ENCODE results near the gene GOLGA6L9. TPM values are rescaled to one million over a fixed set of nuclear protein-coding genes. Genes with fewer than 3 reads are reported as not detected.
"Not testable (repeated sequence)": the region's sequence is repeated elsewhere in the genome, so short reads cannot be mapped to it uniquely, and the experiment has no call there.

GOLGA6L9 gene
- total RNA-seq (2022) (4.1 and 5.3 TPM in 2 replicates), Bru-seq, nascent RNA (percentile 72 among the genes with signal in this experiment), BruChase-seq, experiment 1, labeled RNA remaining after a 6-hour chase (percentile 85 among the genes with signal in this experiment), BruChase-seq, experiment 2, labeled RNA remaining after a 2-hour chase (percentile 78 among the genes with signal in this experiment)
- long read RNA-seq, full-length matches to known transcripts, result 1 of 4 reads
- long read RNA-seq, partial matches to known transcripts, result 2 of 4 reads
- long read RNA-seq, other reads (novel, unspliced or antisense), result 1 of 4 reads

DNA sequence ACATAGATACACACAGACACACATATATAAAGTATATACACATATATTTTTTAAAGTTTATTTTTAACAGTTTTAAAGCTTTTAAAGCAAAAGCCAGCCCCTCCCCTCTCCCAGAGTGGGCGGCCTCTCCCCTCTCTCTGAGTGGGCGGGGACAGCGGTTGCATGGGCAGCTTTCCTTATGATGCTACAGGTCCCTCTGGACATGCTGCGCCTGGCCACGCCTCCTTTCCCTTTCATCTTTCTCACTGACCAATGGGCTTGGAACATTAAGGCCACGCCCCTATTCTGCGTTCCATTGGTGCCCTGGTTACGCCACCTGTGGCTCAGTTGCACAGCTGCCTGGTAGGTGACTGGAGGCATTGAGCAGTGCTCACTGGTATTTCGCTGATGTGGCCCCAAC lies at the start of gene GOLGA6L9:
Gene GOLGA6L9, plus strand, starts transcription at position 124 of the 400 bp plus-strand sequence. Its CDS starts 264 bp downstream, at position 388.
- POLR2A ChIA-PET; H3K27ac Mint-ChIP-seq (ENCODE audit: low read depth, unreplicated experiment); H3K9me3 Mint-ChIP-seq (ENCODE audit: unreplicated experiment): not testable (repeated sequence)

GRCh38 chr15:82381330-82381955 lies 48.2 kb upstream of the GOLGA6L9 start:
- DNase-seq (ENCODE audit: unreplicated experiment); H3K4me1 Mint-ChIP-seq (ENCODE audit: insufficient read depth, unreplicated experiment); BruUV-seq (replicated peaks); H3K4me3 Mint-ChIP-seq (ENCODE audit: unreplicated experiment); POLR2A ChIA-PET; intact Hi-C loops (cut with micrococcal nuclease); H3K9me3 Mint-ChIP-seq (ENCODE audit: unreplicated experiment); H3K36me3 Mint-ChIP-seq (ENCODE audit: insufficient read depth, unreplicated experiment); H3K27ac Mint-ChIP-seq (ENCODE audit: low read depth, unreplicated experiment); H3K27me3 Mint-ChIP-seq (ENCODE audit: insufficient read depth, unreplicated experiment); CTCF ChIA-PET: not testable (repeated sequence)

More for the DNA sequence above, at the start of gene GOLGA6L9:
- H3K4me3 Mint-ChIP-seq (ENCODE audit: unreplicated experiment); H3K4me1 Mint-ChIP-seq (ENCODE audit: insufficient read depth, unreplicated experiment); BruUV-seq (replicated peaks); DNase-seq (ENCODE audit: unreplicated experiment); H3K36me3 Mint-ChIP-seq (ENCODE audit: insufficient read depth, unreplicated experiment); intact Hi-C loops (cut with micrococcal nuclease); H3K27me3 Mint-ChIP-seq (ENCODE audit: insufficient read depth, unreplicated experiment); CTCF ChIA-PET: not testable (repeated sequence)

DNA sequence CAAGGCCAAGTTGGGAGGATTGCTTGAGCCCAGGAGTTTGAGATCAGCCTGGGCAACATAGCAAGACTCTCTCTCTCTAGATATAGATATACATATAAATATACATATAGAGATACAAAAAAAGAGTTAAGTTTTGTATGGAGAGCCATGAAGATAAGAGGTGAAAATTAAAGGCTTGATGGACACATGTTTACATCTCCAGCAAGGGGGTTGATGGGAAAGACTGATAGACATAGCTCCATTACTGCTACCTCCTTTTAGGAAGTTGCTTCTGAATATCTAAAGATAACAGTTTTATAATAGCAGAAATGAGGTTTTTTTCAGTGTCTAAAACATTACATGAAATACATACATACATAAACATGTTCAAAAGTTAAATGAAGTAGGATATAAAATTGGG lies 42.4 kb upstream of the GOLGA6L9 start:
- POLR2A ChIA-PET; intact Hi-C loops (cut with micrococcal nuclease): not testable (repeated sequence)

DNA sequence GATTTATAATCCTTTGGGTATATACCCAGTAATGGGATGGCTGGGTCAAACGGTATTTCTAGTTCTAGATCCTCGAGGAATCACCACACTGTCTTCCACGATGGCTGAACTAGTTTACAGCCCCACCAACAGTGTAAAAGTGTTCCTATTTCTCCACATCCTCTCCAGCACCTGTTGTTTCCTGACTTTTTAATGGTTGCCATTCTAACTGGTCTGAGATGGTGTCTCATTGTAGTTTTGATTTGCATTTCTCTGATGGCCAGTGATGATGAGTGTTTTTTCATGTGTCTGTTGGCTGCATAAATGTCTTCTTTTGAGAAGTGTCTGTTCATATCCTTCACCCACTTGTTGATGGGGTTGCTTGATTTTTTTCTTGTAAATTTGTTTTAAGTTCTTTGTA lies 39.5 kb upstream of the GOLGA6L9 start:
- BruUV-seq (replicated peaks); H3K27ac Mint-ChIP-seq (ENCODE audit: low read depth, unreplicated experiment); H3K9me3 Mint-ChIP-seq (ENCODE audit: unreplicated experiment); CTCF ChIA-PET; POLR2A ChIA-PET; H3K36me3 Mint-ChIP-seq (ENCODE audit: insufficient read depth, unreplicated experiment); H3K4me1 Mint-ChIP-seq (ENCODE audit: insufficient read depth, unreplicated experiment); DNase-seq (ENCODE audit: unreplicated experiment); H3K27me3 Mint-ChIP-seq (ENCODE audit: insufficient read depth, unreplicated experiment); H3K4me3 Mint-ChIP-seq (ENCODE audit: unreplicated experiment); intact Hi-C loops (cut with micrococcal nuclease): not testable (repeated sequence)

More for the DNA sequence above, 42.4 kb upstream of the GOLGA6L9 start:
- H3K36me3 Mint-ChIP-seq (ENCODE audit: insufficient read depth, unreplicated experiment); CTCF ChIA-PET; BruUV-seq (replicated peaks); H3K27me3 Mint-ChIP-seq (ENCODE audit: insufficient read depth, unreplicated experiment); H3K27ac Mint-ChIP-seq (ENCODE audit: low read depth, unreplicated experiment); DNase-seq (ENCODE audit: unreplicated experiment); H3K4me1 Mint-ChIP-seq (ENCODE audit: insufficient read depth, unreplicated experiment); H3K9me3 Mint-ChIP-seq (ENCODE audit: unreplicated experiment); H3K4me3 Mint-ChIP-seq (ENCODE audit: unreplicated experiment): not testable (repeated sequence)

DNA sequence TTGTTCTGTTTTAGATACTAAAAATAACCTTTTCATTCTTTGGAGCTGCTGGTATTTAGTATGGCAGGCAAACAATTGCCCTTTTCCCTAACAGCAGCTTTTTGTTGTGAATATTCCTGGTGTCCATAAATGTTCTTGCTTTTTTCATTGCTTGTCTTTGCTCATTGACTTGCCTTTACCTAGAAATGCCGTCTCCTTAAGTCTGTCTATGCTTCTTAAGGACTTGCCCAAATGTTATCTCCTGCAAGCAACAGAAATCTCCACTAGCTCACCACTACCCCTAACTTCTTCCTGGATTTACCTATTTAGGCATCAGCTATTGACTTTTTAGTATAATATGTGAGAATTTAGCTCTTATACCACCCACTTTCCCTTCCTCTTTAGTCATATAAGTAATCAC lies 37.5 kb upstream of the GOLGA6L9 start:
- H3K27me3 Mint-ChIP-seq (ENCODE audit: insufficient read depth, unreplicated experiment); H3K4me1 Mint-ChIP-seq (ENCODE audit: insufficient read depth, unreplicated experiment); DNase-seq (ENCODE audit: unreplicated experiment); H3K27ac Mint-ChIP-seq (ENCODE audit: low read depth, unreplicated experiment); intact Hi-C loops (cut with micrococcal nuclease); H3K9me3 Mint-ChIP-seq (ENCODE audit: unreplicated experiment); BruUV-seq (replicated peaks); H3K36me3 Mint-ChIP-seq (ENCODE audit: insufficient read depth, unreplicated experiment); POLR2A ChIA-PET; H3K4me3 Mint-ChIP-seq (ENCODE audit: unreplicated experiment): not testable (repeated sequence)
- CTCF ChIA-PET, result interaction anchor here (1.4 kb wide), 1 partner anchor 13 kb away, joined by 4 read pairs; no protein-coding TSS in a partner anchor

GRCh38 chr15:82393671-82394070 lies 35.9 kb upstream of the GOLGA6L9 start:
- POLR2A ChIA-PET, result no interaction called here
- Mint-ChIP-seq H3K4me3 (ENCODE audit: unreplicated experiment) (no peak overlapping the region), H3K27ac (ENCODE audit: low read depth, unreplicated experiment) (no peak overlapping the region), H3K27me3 (ENCODE audit: insufficient read depth, unreplicated experiment) (no peaks in the 10 kb centered on the region), H3K36me3 (ENCODE audit: insufficient read depth, unreplicated experiment) (peaks cover 6% of the 10 kb centered on the region), H3K9me3 (ENCODE audit: unreplicated experiment) (no peaks in the 10 kb centered on the region), H3K4me1 (ENCODE audit: insufficient read depth, unreplicated experiment) (no peaks in the 10 kb centered on the region)
- no peak for DNase-seq (ENCODE audit: unreplicated experiment)
- TF ChIP-seq CTCF (IDR thresholded peaks at IDR 0.05; ENCODE audit: unreplicated experiment), result no peak
- intact Hi-C loops (cut with micrococcal nuclease), result no loop called here
- BruUV-seq (replicated peaks), result no TSS peak
- CTCF ChIA-PET, result no interaction called here

- H3K27ac Mint-ChIP-seq (ENCODE audit: low read depth, unreplicated experiment); intact Hi-C loops (cut with micrococcal nuclease); DNase-seq (ENCODE audit: unreplicated experiment); H3K4me3 Mint-ChIP-seq (ENCODE audit: unreplicated experiment); POLR2A ChIA-PET; BruUV-seq (replicated peaks); H3K9me3 Mint-ChIP-seq (ENCODE audit: unreplicated experiment); H3K36me3 Mint-ChIP-seq (ENCODE audit: insufficient read depth, unreplicated experiment); H3K4me1 Mint-ChIP-seq (ENCODE audit: insufficient read depth, unreplicated experiment); CTCF ChIA-PET; H3K27me3 Mint-ChIP-seq (ENCODE audit: insufficient read depth, unreplicated experiment): not testable (repeated sequence)
These were observed 33.8 kb upstream of the GOLGA6L9 start for GRCh38 chr15:82395788-82396187.
